A549 (cell line): ENCODE results near the gene RERE. TPM values are rescaled to one million over a fixed set of nuclear protein-coding genes. Genes with fewer than 3 reads are reported as not detected.

Source experiments
- ATAC-seq, 2 experiments: fragments of 200-7000 bp in 1 of 2; fragments of >200 bp in 1 of 2; cut with Nextera tagmentation in 1 of 2; cut with Tn5 transposase in 1 of 2; 3 replicates each; pipeline versions ENCODE4 v1.8.0 to v1.9.1; 2018 to 2020; ENCODE audit warnings: mild to moderate bottlenecking in 1 of 2, moderate library complexity in 1 of 2
- CTCF ChIA-PET: fragments of 300-600 bp; sonication (Branson Sonifier 250); formaldehyde crosslinking; extraction: SDS; loops from one replicate; lab custom pipeline; 2021; ENCODE audit warnings: antibody characterized with exemption, inconsistent platforms; lab: Yijun Ruan, JAX
- POLR2A ChIA-PET: fragments of 350-600 bp; formaldehyde crosslinking; extraction: SDS; loops from one replicate; lab custom pipeline; 2021; ENCODE audit warnings: antibody characterized with exemption, inconsistent platforms; lab: Yijun Ruan, JAX
- DNase-seq, 2 experiments: peaks; one replicate each; pipeline versions ENCODE4 v3.0.0 to v3.0.0-alpha.2; 2011 to 2016; ENCODE audit warnings: low read depth in 1 of 2, low spot score in 1 of 2
- FAIRE-seq: peaks from 2 replicates; lab custom pipeline; 2011; peaks lifted over from hg19 to GRCh38; lab: Jason Lieb, UNC
- H3K27ac ChIP-seq, 2 experiments: fragments of >200 bp; sonication (Bioruptor Twin); formaldehyde crosslinking; 3 replicates each; pipeline ENCODE4 v1.5.1; 2016 to 2017
- H3K4me1 ChIP-seq: fragments of >200 bp; sonication (Bioruptor Twin); formaldehyde crosslinking; 3 replicates; pipeline ENCODE4 v1.6.1; 2016
- H3K4me2 ChIP-seq: fragments of >200 bp; sonication (Bioruptor Twin); formaldehyde crosslinking; 3 replicates; pipeline ENCODE4 v1.6.1; 2016
- H3K4me3 ChIP-seq: fragments of >200 bp; sonication (Bioruptor Twin); formaldehyde crosslinking; 3 replicates; pipeline ENCODE4 v1.5.1; 2016
- H3K9me3 ChIP-seq: fragments of >200 bp; sonication (Bioruptor Twin); formaldehyde crosslinking; 3 replicates; pipeline ENCODE4 v1.6.1; 2016
- ATOH8 ChIP-seq: fragments of 250-450 bp; sonication (Bioruptor Pico); IDR thresholded peaks from 2 replicates; pipeline ENCODE4 v1.5.0; 2020; ENCODE audit warnings: low read depth, mild to moderate bottlenecking, moderate library complexity
- BHLHE40 ChIP-seq: IDR thresholded peaks from 2 replicates; pipeline ENCODE4 v1.6.1; 2012; ENCODE audit warnings: low read depth, low read length, inconsistent platforms
- CHD4 ChIP-seq: fragments of 200-600 bp; sonication (generic); IDR thresholded peaks from 2 replicates; pipeline ENCODE4 v1.6.1; 2016; ENCODE audit warnings: antibody characterized with exemption, mild to moderate bottlenecking, borderline replicate concordance
- FOSL2 ChIP-seq, 2 experiments: fragments of 450-650 bp in 1 of 2; fragments of >200 bp in 1 of 2; sonication (Bioruptor Twin) in 1 of 2; formaldehyde crosslinking; IDR thresholded peaks; 2 replicates each; pipeline versions ENCODE4 v1.5.0 to v1.6.1; 2016 to 2020; ENCODE audit warnings: mild to moderate bottlenecking in 1 of 2, moderate library complexity in 1 of 2
- JUN ChIP-seq, 2 experiments: fragments of >200 bp; sonication (Bioruptor Twin); formaldehyde crosslinking; IDR thresholded peaks; 2 replicates in 1 of 2; 3 replicates in 1 of 2; pipeline ENCODE4 v1.6.1; 2016 to 2017
- KDM1A ChIP-seq: fragments of 200-600 bp; sonication (generic); IDR thresholded peaks from 2 replicates; pipeline ENCODE4 v1.6.1; 2016; ENCODE audit warnings: low read depth, mild to moderate bottlenecking
- KDM5A ChIP-seq: fragments of 200-600 bp; sonication (generic); IDR thresholded peaks from 2 replicates; pipeline ENCODE4 v1.6.1; 2016; ENCODE audit warnings: antibody characterized with exemption, mild to moderate bottlenecking
- MAFK ChIP-seq: fragments of 450-650 bp; IDR thresholded peaks from 2 replicates; pipeline ENCODE4 v1.6.1; 2014; ENCODE audit not compliant: partially characterized antibody
- MAX ChIP-seq: IDR thresholded peaks from 2 replicates; pipeline ENCODE4 v1.6.1; 2012
- PHF8 ChIP-seq: fragments of 200-600 bp; sonication (generic); IDR thresholded peaks from 2 replicates; pipeline ENCODE4 v1.6.1; 2016; ENCODE audit warnings: low read depth, mild to moderate bottlenecking, antibody characterized with exemption, moderate library complexity, borderline replicate concordance
- POLR2A ChIP-seq: IDR thresholded peaks from 2 replicates; pipeline ENCODE4 v1.6.1; 2012; ENCODE audit warnings: mild to moderate bottlenecking, low read length
- POLR2AphosphoS2 ChIP-seq: conservative IDR thresholded peaks from 2 replicates; pipeline ENCODE4 v1.6.1; 2012; ENCODE audit warnings: low read length, improper control_type of control experiment, inconsistent platforms
- REST ChIP-seq: fragments of 200-600 bp; sonication (generic); IDR thresholded peaks from 2 replicates; pipeline ENCODE4 v1.6.1; 2016; ENCODE audit warnings: antibody characterized with exemption, mild to moderate bottlenecking, moderate library complexity
- RFX5 ChIP-seq: fragments of 450-650 bp; IDR thresholded peaks from 2 replicates; pipeline ENCODE4 v1.7.1; 2014; ENCODE audit warnings: antibody characterized with exemption, mild to moderate bottlenecking, moderate library complexity
- SMC3 ChIP-seq: fragments of >200 bp; sonication (Bioruptor Twin); formaldehyde crosslinking; IDR thresholded peaks from 3 replicates; pipeline ENCODE4 v1.6.1; 2018; ENCODE audit warnings: inconsistent platforms
- SREBF2 ChIP-seq: fragments of 450-650 bp; IDR thresholded peaks from 2 replicates; pipeline ENCODE4 v1.6.1; 2014; ENCODE audit warnings: mild to moderate bottlenecking, moderate library complexity
- ZC3H11A ChIP-seq: fragments of 450-650 bp; IDR thresholded peaks from 2 replicates; pipeline ENCODE4 v1.6.1; 2014; ENCODE audit warnings: antibody characterized with exemption, mild to moderate bottlenecking
- ZFP36 ChIP-seq: fragments of 450-650 bp; IDR thresholded peaks from 2 replicates; pipeline ENCODE4 v1.6.1; 2014; ENCODE audit warnings: borderline replicate concordance; ENCODE audit not compliant: partially characterized antibody
- WGBS: methylation state at CpG from one replicate; pipeline ENCODE4 v1.1.6; 2017; ENCODE audit errors: missing lambda C conversion rate; 5-methylcytosine and 5-hydroxymethylcytosine counted together
- polyA plus RNA-seq, 4 experiments: library from polyadenylated mRNA; depleted of rRNA in 3 of 4; stranded (reverse); fragments of >200 nt; fragmentation: RNase III in 1 of 4; extraction: RNeasy Plus Mini Kit Qiagen cat#74134 plus additional on column Dnase treatment in 1 of 4; gene quantifications; 2 replicates in 3 of 4; 3 replicates in 1 of 4; pipeline ENCODE4 v1.2.3, GENCODE V29; 2011 to 2017

The RERE gene
- polyA plus RNA-seq, 2 of the 4 experiments (the other 2 are of a cell fraction) = 12.6 to 28.6 TPM

- TF ChIP-seq SMC3 (no peak), ATOH8 (no peak), POLR2AphosphoS2 (no peak)
These were observed 392.2 kb downstream of the RERE start (continued) for GRCh38 chr1:8425150-8425780.

- ChIA-PET POLR2A (no interaction called here), CTCF (interaction anchor here (1.4 to 2.4 kb wide), 2 partner anchors 16 to 302 kb away, joined by 3 to 6 read pairs; no protein-coding TSS in a partner anchor)
- Histone ChIP-seq H3K9me3 (no peaks in the 10 kb centered on the region), H3K4me1 (peaks cover 40% of the 10 kb centered on the region), H3K4me3 (peak overlapping the region; percentile 76; the same call in 2 of the 3 replicates), H3K4me2 (peak overlapping the region; percentile 77), H3K27ac (peak overlapping the region; percentile 80 to 91; a peak in 5 of 6 replicates)
- WGBS = 68% methylated on average over 9 of the region's 9 CpGs
- peak in 1 of 2 experiments; percentile 56; a peak in 3 of 6 replicates for ATAC-seq
- TF ChIP-seq SREBF2 (no peak), ZC3H11A (no peak), KDM1A (no peak)
- peak in 1 of 2 experiments; percentile 14 for DNase-seq
- no peak for FAIRE-seq
These were observed 392.8 kb downstream of the RERE start for GRCh38 chr1:8424539-8425116.

GRCh38 chr1:8423692-8424538 is 393.5 kb downstream of the RERE start:
- peak overlapping the region; percentile 76 for H3K4me3 ChIP-seq
- peak; percentile 80 to 82 for ATAC-seq
- H3K27ac ChIP-seq = peak overlapping the region; percentile 80 to 91
- FAIRE-seq = no peak
- peak overlapping the region; percentile 77 for H3K4me2 ChIP-seq
- POLR2A ChIA-PET = no interaction called here
- peaks cover 40% of the 10 kb centered on the region for H3K4me1 ChIP-seq
- CTCF ChIA-PET = interaction anchor here (1.0 to 2.4 kb wide), 3 partner anchors 15 to 303 kb away, joined by 3 to 6 read pairs (median 3); no protein-coding TSS in a partner anchor
- H3K9me3 ChIP-seq = no peaks in the 10 kb centered on the region
- TF ChIP-seq FOSL2 (IDR thresholded peaks at IDR 0.05) (no peak), FOSL2 (CRISPR knock-in tag; IDR thresholded peaks at IDR 0.05) (peak; percentile 84), JUN (IDR thresholded peaks at IDR 0.05) (no peak), CHD4 (no peak), MAFK (no peak), REST (no peak)
- 0% methylated on average over 5 of the region's 79 CpGs for WGBS
- DNase-seq = peak; percentile 36 to 57

GRCh38 chr1:8423269-8423691 is 394.2 kb downstream of the RERE start:
- DNase-seq (peak in 1 of 2 experiments; percentile 20), ATAC-seq (peak; percentile 17 to 35; a peak in 5 of 6 replicates), FAIRE-seq (no peak)
- H3K9me3 ChIP-seq = no peaks in the 10 kb centered on the region
- peak overlapping the region; percentile 80 to 91 for H3K27ac ChIP-seq
- peaks cover 40% of the 10 kb centered on the region for H3K4me1 ChIP-seq
- ChIA-PET CTCF (interaction anchor here (1.0 to 2.4 kb wide), 2 partner anchors 19 to 303 kb away, joined by 3 to 6 read pairs; no protein-coding TSS in a partner anchor), POLR2A (no interaction called here)
- TF ChIP-seq PHF8 (no peak), RFX5 (no peak), BHLHE40 (no peak), ZFP36 (no peak), KDM5A (no peak), POLR2A (no peak), MAX (no peak)
- H3K4me3 ChIP-seq = peak overlapping the region; percentile 76
- H3K4me2 ChIP-seq = peak overlapping the region; percentile 77
- 3% methylated on average over 14 of the region's 33 CpGs for WGBS
